ENCODE measurements around the gene PLAC1. TPM values are rescaled to one million over a fixed set of nuclear protein-coding genes. Genes with fewer than 3 reads are reported as not detected.

Gene PLAC1
- total RNA-seq, 1 experiment from 2014 or later: 0.17 TPM

DNA sequence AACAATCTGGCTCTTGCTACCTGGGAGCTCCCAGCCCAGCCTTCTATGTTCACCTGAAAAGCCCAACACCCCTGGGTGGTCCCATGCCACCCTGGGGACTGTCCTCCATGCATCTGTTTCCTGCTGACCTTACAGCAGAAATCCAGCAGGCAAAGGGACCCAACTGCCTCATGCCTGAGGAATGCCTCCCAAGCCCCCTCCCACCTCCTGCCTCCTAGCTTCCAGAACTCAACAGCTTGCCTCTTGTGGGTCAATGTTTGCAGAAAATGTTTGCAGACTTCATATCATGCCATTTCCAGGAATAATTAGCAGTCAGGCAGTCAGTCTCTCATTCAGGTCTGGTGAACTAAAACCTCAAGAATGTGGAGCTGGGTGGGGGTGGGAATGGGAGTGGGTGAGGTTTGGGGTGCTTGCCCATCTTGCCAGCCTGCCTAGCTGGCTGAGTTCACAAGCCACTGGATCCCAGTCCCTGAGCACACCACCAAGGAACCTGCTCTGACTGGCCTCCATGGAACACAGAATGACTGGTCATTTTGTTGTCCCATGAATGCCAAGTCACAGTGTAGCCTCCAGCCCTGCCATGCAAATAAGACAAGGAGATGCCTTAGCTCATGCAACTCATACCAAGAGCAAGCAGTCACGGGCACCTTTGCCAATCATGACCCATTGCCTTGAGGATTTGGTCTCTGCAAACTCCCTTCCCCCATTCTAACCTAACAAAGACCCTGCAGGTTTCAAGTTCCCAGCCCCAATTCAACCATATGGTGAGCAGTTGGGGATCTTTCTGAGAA lies 12.1 kb upstream of the PLAC1 start:
- peak; percentile 67 for DNase-seq (ENCODE audit: low read depth)

DNA sequence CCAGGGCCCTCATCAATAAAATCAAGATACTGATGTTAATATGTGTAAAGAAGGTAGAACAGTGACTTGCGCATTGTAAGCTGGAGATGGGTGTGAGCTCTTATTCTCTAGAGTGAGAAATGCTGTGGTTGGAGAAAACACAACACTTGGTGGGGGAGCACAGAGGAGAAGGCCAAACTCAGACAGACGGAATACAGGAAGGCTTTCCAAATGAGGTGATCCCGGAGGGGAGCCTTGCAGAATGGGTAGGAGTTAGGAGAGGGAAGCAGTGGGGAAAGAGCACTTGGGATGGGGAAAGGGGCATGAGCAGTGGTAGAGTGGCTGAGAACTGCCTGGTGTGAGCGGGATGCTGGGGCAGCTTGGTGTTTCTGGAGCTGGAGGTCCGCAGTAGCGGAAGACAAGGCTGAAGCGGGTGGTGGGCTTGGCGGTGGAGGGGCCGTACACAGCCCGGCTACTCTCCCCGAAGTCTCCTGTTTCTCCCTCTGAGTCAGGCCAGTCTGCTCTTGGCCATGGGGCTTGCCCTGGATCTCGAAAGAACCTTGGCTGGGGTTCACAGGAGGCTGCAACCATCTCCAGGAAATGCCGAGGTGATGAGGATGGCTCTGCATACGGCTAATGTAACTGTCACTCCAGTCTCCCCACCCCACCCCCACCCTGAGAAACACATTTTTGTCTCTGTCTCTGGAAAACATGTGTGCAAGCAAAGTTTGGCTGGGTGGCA lies 11.3 kb upstream of the PLAC1 start:
- peak; percentile 66 for DNase-seq (ENCODE audit: low read depth)

DNA sequence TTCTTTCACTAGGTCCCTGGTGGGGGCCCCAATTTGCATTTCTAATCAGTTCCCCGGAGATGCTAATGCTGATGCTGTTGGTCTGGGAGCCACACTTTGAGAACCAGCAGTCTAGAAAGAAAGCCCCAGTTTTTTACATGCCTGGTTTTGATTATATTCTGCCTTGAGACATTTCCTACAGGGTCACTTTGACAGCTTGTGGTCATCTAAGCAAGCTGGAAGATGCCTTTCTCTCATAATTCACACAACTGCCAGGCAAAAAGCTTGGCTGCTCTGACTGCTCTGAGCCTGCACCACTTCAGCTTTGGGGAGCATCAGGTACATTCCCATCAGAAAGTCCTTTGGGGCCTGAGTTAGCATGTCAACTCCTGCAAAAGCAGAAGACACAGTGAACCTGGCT lies 5.9 kb upstream of the PLAC1 start:
- DNase-seq (ENCODE audit: low read depth): no peak

DNA sequence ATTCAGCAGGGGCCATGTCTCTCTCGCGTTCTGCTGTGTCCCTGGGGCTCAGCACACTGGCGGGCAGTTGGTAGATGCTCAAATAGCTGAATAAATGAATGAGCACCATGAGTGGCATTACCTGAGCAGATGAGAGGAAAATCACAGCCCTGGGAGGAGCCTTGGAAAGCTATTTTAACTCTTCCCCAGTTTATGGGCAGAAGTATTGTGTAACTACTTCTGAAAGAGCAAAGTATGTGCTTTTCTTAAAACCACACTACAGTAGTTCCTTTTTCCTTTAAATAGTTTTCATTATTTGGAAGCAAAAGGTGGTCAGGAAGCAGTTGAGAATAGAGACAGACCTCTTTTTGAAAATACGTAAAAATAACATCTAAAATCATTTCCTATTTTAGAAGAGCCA lies 3.0 kb upstream of the PLAC1 start:
- DNase-seq (ENCODE audit: low read depth): no peak

DNA sequence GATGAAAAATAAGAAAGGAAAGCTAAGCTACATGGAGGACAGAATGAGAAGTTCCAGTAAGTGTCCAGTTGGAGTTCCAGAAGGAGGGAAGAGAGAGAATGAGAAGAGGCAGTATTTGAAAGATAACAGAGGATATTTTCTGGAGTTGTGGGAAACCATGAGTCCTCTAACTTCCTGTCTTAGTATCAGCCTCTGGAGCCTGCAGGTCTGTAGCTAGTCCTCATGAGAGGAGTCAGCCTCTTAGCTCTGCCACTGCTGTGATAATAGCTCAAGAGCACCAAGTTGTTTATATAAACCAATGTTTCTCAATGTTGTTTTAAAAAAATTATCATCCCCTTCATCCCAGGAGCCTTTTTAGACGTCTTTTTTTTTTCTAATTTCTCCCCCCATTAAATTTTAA lies 2.4 kb upstream of the PLAC1 start:
- no peak for DNase-seq (ENCODE audit: low read depth)

DNA sequence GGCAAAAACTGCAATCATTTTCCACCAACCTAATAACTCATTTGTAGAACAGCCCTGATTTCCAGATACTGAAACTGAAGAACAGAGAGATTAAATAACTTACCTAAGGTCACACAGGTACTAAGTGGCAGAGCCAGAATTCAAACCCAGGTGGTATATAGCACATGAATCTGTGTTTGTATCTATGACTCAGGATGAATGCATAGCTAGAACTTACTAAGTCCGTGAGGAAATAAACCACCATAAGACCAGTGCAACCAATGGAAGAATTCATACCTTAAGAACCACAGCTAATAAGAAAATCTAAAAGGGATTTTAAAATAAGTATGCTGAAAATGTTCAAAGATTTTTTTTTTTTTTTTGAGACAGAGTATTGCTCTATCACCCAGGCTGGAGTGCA lies 1.5 kb upstream of the PLAC1 start:
- no peak for DNase-seq (ENCODE audit: low read depth)

DNA sequence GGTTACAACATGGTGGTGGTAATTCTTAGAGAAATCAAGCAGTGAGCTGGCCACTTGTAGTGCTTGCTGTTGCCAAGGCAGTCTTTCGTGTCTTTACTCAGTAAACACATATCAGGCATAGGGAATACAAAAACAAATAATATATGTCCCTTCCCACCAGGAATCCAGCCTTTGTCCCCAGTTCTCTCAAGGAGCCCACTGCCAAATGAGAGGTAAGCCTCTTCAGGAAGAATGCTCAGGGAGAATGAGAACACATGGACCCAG lies 421 bp upstream of the PLAC1 start:
- no peak for DNase-seq (ENCODE audit: low read depth)

DNA sequence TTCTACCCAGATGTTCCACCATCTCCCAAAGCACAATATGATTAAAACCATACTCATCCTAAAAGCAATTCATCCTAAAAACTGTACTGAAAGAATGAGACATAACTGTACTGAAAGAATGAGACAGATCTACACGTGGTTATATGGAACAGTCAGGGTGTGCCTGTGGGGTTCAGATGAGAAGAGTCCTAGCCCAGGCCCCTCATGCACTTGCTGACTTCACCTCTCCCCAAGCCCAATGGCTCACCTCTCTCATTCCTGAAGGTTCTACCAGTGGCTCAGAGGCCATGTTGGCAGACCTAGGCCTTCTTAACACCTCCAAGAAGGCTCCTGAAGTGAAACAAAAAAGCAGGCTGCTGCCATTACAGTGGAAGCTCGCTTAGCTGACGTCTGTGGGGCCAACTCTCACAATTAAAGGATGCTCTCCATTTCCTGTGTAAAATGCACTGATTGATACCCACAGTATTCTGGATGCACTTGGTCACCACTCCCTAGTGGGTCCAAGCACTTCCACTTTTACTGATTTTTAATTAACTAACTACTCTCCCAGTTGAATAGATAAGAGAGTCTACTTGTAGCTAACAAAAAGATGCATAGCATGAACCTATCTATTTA lies 3.8 kb downstream of the PLAC1 start:
- DNase-seq (ENCODE audit: low read depth): no peak

DNA sequence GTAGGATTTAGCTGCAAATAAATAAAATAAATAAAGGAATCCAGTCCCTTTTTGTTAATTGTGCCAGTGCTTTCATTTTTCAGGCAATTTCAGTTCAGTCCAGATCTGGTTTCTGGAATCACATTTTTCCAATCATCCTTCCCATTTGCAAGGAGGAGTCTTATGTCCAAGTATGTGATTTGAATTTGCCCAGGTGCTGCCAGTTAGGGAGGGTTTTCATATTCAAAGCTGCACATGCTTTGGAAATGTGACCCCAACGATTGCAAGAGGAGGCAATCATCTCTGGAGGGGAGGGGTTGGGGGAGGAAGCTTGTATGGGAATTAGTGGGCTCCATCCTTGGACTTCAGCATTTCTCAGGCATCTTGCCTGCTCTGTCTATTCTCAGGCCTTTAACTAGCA lies 4.4 kb downstream of the PLAC1 start:
- DNase-seq (ENCODE audit: low read depth): no peak

DNA sequence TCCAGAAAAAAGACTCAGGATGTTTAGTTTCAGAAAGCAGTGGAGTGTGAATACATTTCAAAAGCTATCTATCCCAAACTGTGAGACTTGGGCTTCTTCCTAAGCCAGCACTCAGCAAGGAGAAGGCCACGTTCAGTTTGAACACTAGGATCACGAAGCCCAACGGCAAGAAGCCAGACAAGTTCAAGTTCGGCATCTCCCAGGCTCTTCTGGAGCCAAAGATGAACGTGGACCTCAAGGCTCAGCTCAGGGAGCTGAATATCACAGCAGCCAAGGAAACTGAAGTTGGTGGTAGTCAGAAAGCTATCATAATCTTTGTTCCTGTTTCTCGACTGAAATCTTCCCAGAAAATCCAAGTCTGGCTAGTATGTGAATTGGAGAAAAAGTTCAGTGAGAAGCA lies 7.6 kb downstream of the PLAC1 start:
- no peak for DNase-seq (ENCODE audit: low read depth)

DNA sequence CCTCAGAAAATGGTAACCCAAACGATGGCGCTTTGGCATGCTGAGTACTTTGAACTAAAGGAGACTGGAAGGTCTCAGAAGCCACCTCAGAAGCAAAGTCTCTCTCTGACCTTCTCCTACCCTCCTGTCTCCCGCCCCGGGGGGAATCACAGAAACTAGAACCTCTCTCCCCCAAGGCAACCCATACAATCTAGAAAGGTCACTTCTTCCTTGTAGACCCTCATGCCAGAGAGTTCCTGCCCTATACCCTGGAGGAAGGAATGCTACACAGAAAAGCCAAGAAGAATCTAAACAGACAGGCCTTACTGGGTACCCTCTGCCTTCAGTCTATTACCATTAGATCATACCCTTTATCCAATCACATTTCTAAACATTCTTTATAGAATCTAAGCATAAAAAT lies 8.5 kb downstream of the PLAC1 start:
- DNase-seq (ENCODE audit: low read depth): no peak

DNA sequence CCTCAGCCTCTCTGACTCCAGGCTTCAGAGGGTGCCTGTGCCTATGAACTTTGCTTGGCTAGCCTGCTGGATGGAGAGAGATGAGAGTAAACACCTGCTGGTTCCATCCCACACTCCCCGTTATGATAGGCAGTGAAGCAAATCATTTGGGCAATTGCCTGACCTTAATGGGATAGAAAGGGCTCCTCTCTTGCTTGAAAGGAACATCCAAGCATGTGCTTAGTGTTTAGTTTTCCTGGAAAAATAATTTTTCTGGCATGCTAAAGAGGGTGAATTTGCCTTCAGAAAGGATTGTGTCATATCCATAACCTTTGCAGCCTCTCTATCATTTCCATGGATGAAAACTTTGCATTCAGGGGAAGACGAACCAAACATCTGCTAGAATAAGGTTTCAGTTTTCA lies 10.8 kb downstream of the PLAC1 start:
- no peak for DNase-seq (ENCODE audit: low read depth)

DNA sequence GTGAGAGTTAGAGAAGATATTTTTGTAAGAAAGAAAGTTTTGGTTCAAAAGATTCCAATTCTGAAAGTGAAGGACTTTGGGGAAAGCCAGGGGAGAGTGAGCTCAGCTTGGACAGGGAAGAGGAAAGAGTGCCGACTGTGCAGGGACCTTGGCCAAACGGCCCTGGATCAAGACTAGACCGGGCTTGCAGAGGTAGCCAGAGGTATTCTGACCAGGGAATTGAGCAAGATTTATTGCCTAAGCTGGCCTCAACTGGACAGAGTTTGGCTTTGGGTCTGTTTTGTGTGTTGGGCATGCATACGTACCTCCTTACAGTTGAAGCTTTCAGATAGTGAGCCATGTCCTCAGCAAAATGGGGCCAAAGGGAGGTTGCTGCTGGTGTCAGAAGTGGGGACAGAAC lies 11.6 kb downstream of the PLAC1 start:
- no peak for DNase-seq (ENCODE audit: low read depth)

DNA sequence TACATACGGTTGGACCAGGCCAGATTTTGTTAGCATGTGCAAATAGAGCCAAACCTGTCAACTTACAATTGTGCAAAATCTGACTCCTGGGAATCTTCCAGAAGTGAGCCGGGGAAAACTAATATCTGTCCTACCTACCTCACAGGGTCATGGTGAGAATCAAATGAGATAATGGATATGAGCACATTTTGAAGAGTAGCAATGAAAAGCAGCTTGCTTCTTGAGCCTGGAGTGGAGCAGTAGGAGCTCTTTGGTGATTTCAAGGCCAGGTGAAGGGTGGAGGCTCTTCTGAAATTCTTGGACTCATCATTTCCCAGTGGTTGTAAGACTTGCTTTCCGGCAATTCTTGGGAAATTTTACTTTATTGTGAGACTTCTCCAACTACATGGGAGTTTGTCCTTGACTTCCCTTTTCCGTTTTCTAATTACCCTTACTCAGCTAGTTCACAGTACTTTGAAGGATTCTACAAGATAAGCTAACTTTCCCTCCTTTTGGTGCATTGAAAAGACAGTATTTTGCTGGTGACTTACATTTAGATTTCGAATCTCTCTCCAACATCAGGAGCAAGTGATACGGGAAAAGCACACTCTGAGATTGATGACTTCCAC lies 12.2 kb downstream of the PLAC1 start:
- no peak for DNase-seq (ENCODE audit: low read depth)

DNA sequence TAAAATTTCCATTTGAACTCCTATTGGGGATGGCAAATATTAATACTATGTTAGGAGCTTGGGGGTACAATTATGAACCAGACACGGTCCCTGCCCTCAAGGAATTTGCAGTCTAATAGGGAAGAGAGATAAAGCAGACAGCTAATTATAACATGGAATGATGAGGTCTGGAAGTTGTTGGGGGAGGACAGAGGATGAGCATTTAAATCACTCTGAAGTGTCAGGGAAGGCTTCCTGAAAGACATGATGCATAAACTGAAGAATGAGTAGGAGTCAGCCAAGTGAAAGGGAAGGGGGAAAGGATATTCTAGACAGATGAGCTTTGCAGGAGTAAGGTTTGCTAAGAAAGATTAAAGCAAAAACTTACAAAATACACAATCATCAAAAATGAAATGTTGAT lies 15.9 kb downstream of the PLAC1 start:
- DNase-seq (ENCODE audit: low read depth): no peak

DNA sequence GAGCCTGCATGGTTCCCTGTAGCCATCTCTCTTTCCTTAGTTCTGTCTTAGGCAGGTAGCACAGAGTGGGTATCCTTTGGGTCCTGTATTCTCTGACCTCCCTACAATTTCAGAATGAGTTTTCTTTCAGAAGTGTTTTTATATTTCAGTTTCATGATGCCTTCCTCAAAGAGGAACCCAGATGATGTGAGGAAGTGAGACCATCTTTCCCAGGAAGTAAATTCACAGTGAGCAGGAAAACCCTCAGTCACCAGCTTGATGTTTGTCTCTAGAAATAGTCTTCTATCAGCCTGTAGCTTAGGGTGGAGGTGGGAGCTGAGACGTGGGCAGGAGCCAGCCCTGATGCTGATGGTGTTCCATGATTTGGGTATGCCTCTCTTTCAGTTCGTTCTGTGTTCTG lies 16.9 kb downstream of the PLAC1 start:
- DNase-seq (ENCODE audit: low read depth): no peak

DNA sequence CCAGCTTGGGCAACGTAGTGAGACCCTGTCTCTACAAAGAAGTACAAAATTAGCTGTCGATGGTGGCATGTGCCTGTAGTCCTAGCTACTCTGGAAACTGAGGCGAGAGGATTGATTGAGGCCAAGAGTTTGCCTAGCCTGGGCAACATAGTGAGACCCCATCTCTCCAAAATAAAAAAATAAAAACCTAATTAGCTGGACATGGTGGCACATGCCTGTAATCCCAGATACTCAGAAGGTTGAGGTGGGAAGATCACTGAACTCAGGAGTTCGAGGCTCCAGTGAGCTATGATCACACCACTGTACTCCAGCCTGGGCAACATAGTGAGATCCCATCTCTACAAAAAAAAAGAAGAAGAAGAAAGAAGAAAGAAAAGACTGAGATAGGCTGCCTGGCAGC lies 17.4 kb downstream of the PLAC1 start:
- DNase-seq (ENCODE audit: low read depth): no peak

DNA sequence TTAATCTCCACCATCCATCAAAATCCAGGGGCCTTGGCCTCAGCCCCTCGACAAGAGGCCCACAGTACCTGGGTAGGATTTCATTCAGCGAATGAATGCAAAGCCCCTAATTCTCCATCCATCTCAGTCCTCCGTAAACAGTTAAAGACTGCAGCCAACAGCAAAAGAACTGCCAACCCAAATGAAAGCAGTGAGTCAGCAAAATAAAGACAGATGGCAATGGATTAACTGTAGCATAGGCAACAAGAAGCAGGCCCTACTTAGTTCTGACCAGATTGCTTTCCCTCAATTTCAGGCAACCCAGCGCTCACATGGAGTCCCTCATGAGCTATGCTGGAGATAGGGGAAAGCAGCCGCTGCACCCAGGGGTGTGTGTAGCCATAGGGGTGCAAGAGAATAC lies 21.4 kb downstream of the PLAC1 start:
- peak; percentile 57 for DNase-seq (ENCODE audit: low read depth)

DNA sequence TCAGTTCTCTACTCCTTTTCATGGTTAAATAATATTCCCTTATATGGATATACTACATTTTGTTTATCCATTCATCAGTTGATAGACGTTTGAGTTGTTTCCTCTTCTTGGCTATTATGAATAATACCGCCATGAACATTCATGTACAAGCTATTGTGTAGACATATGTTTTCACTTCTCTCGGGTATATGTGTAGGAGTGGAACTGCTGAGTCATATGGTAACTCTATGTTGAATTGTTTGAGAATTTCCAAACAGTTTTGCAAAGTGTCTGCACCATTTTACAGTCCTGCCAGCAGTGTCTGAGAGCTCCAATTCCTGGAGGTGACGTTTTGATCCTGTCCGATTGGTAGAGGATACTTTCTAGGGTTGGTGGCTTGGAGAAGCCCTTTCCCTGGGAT lies 23.6 kb downstream of the PLAC1 start:
- DNase-seq (ENCODE audit: low read depth): no peak

DNA sequence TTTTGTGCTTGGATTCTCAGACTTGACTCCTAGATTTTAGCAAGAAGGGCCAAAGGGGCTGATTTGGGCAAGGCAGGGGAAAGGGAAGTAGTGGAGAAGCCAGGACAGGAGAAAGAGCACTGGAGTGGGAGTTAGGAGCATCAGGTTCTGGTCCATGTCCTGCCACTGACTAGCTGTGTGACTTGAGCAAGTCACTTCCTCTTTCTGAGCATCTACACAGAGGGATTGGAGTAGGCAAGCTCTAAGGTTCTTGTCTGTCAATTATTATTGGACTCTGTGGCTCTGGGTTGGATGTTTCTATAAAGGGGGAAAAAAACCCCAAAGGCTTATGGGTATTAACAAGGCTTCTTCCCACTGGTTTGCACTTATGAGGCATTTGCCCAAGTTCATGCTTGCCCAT lies 24.4 kb downstream of the PLAC1 start:
- no peak for DNase-seq (ENCODE audit: low read depth)

DNA sequence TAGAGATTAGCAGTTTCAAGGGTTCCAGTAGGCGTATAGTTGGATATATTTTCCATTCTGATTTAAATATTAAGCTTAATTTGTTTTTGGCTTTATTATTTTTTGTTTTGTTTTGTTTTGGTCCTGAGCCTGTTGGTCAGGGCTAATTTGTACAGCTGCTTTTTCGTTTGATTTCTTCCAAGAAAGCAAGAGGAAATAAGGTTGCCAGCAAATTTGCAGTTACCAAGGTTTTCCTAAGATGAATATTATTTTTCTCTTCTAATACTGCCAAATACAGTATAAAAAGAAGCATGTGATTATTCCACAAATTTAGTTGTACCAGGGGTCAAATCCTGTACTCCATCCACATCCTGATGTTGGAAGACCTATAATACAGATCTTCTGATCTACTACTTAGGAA lies 24.9 kb downstream of the PLAC1 start:
- DNase-seq (ENCODE audit: low read depth): no peak

DNA sequence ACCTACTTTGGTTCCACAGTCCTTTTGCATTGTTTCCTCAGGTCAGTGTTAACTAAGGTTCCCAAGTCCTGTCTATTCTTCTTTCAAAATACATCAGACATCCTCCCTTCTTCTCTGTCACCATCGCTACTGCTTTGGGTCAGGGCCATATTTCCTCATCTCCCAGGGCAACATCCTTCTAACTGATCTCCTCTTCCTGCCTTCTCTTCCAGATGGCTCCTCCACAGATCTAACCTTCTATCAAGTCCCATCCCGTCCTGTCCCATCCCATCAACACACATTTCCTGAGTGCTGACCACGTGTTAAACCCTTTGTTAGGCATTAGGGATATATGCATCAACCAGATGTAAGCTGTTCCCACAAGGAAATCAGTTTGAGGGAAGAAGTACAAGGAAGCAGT lies 25.9 kb downstream of the PLAC1 start:
- peak; percentile 28 for DNase-seq (ENCODE audit: low read depth)

Measured in LHCN-M2 (cell line).